Osteoblast (primary cell): Measurements from ENCODE around the gene INVS. TPM values are rescaled to one million over a fixed set of nuclear protein-coding genes. Genes with fewer than 3 reads are reported as not detected.

Source experiments
- DNase-seq: peaks from one replicate; pipeline ENCODE4 v3.0.0; 2011; ENCODE audit warnings: low spot score, mixed read lengths; ENCODE audit not compliant: insufficient read length; ENCODE audit errors: missing footprints
- H2AFZ ChIP-seq: 2 replicates; pipeline ENCODE4 v1.6.0; 2011; ENCODE audit warnings: mild to moderate bottlenecking, low read length
- H3K27ac ChIP-seq: 2 replicates; pipeline ENCODE4 v1.5.1; 2011; ENCODE audit warnings: mild to moderate bottlenecking, low read depth, low read length, moderate library complexity
- H3K27me3 ChIP-seq: 2 replicates; pipeline ENCODE4 v1.6.0; 2012; ENCODE audit warnings: mild to moderate bottlenecking, control low read depth, inconsistent platforms, low read length, moderate library complexity; ENCODE audit not compliant: insufficient read depth
- H3K36me3 ChIP-seq: 2 replicates; pipeline ENCODE4 v1.5.1; 2011; ENCODE audit warnings: mild to moderate bottlenecking, low read length, control low read depth, moderate library complexity; ENCODE audit not compliant: insufficient read depth
- H3K4me1 ChIP-seq: 2 replicates; pipeline ENCODE4 v1.5.1; 2011; ENCODE audit warnings: mild to moderate bottlenecking, low read length, control low read depth, moderate library complexity; ENCODE audit not compliant: insufficient read depth
- H3K4me2 ChIP-seq: 2 replicates; pipeline ENCODE4 v1.6.0; 2011; ENCODE audit warnings: mild to moderate bottlenecking, low read length; ENCODE audit not compliant: insufficient read depth
- H3K4me3 ChIP-seq: fragments of 200-600 bp; sonication (generic); 3 replicates; pipeline ENCODE4 v1.5.1; 2012; ENCODE audit warnings: mild to moderate bottlenecking, low read length, inconsistent platforms; ENCODE audit not compliant: insufficient read depth
- H3K79me2 ChIP-seq: 2 replicates; pipeline ENCODE4 v1.6.0; 2012; ENCODE audit warnings: mild to moderate bottlenecking, low read length, control low read depth, inconsistent platforms; ENCODE audit not compliant: insufficient read depth
- H3K9me3 ChIP-seq: 2 replicates; pipeline ENCODE4 v1.5.1; 2011; ENCODE audit warnings: low read depth, low read length, control low read depth
- H4K20me1 ChIP-seq: 2 replicates; pipeline ENCODE4 v1.6.0; 2012; ENCODE audit warnings: mild to moderate bottlenecking, low read length, control low read depth; ENCODE audit not compliant: insufficient read depth
- total RNA-seq: library from RNA; depleted of rRNA; stranded (reverse); fragments of >200 nt; gene quantifications from 2 replicates; pipeline ENCODE4 v1.2.3, GENCODE V29; 2012
- TF ChIP-seq, protein P1 (sequence below): IDR thresholded peaks from 2 replicates; pipeline ENCODE4 v1.5.1; 2011; ENCODE audit warnings: mild to moderate bottlenecking, low read depth, low read length, moderate library complexity; ENCODE audit errors: extremely low read depth

The INVS gene
- total RNA-seq, 1 donor = 27.1 TPM

- Histone ChIP-seq H3K4me3 (no peak overlapping the region), H3K79me2 (peaks cover 19% of the 10 kb centered on the region), H3K27ac (no peak overlapping the region), H3K36me3 (no peaks in the 10 kb centered on the region), H3K4me2 (no peak overlapping the region), H3K27me3 (no peaks in the 10 kb centered on the region), H4K20me1 (peaks cover 44% of the 10 kb centered on the region), H2AFZ (no peak overlapping the region), H3K9me3 (no peaks in the 10 kb centered on the region), H3K4me1 (peaks cover 9% of the 10 kb centered on the region)
- TF ChIP-seq, protein P1, sequence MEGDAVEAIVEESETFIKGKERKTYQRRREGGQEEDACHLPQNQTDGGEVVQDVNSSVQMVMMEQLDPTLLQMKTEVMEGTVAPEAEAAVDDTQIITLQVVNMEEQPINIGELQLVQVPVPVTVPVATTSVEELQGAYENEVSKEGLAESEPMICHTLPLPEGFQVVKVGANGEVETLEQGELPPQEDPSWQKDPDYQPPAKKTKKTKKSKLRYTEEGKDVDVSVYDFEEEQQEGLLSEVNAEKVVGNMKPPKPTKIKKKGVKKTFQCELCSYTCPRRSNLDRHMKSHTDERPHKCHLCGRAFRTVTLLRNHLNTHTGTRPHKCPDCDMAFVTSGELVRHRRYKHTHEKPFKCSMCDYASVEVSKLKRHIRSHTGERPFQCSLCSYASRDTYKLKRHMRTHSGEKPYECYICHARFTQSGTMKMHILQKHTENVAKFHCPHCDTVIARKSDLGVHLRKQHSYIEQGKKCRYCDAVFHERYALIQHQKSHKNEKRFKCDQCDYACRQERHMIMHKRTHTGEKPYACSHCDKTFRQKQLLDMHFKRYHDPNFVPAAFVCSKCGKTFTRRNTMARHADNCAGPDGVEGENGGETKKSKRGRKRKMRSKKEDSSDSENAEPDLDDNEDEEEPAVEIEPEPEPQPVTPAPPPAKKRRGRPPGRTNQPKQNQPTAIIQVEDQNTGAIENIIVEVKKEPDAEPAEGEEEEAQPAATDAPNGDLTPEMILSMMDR = no peak
- DNase-seq = no peak
Measured at GRCh38 chr9:100070104-100071041, 28.7 kb upstream of the INVS start.

GRCh38 chr9:100071271-100071670 lies 27.8 kb upstream of the INVS start:
- Histone ChIP-seq H3K4me3 (no peak overlapping the region), H4K20me1 (peaks cover 47% of the 10 kb centered on the region), H3K36me3 (no peaks in the 10 kb centered on the region), H3K27me3 (no peaks in the 10 kb centered on the region), H3K4me2 (no peak overlapping the region), H3K4me1 (peaks cover 7% of the 10 kb centered on the region), H2AFZ (no peak overlapping the region), H3K9me3 (no peaks in the 10 kb centered on the region), H3K27ac (no peak overlapping the region), H3K79me2 (peaks cover 24% of the 10 kb centered on the region)
- TF ChIP-seq, protein P1 = no peak
- no peak for DNase-seq

DNA sequence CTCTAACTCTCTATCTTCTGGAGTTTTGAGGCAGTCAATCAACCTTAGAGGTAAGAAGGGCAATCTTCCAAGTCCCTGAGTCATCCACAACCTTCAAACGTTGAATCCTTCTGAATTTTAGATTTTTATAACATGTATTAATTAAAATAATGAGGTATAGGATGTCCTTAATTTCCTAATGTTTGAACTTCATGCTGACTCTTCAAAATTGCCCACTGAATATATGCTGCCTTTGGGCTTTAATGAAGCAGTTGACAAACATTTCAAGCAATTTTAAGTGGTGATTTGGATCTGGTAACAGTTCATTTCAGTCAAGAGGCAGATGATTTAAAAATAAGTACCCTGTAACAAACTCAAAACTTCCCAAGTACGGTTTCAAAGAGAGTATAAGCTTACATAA lies 26.2 kb upstream of the INVS start:
- Histone ChIP-seq H3K4me2 (no peak overlapping the region), H4K20me1 (peaks cover 56% of the 10 kb centered on the region), H3K27me3 (no peaks in the 10 kb centered on the region), H3K4me1 (no peaks in the 10 kb centered on the region), H3K79me2 (peaks cover 36% of the 10 kb centered on the region), H3K4me3 (no peak overlapping the region), H3K9me3 (no peaks in the 10 kb centered on the region), H3K27ac (no peak overlapping the region), H3K36me3 (no peaks in the 10 kb centered on the region), H2AFZ (no peak overlapping the region)
- DNase-seq = no peak
- TF ChIP-seq, protein P1 = no peak

DNA sequence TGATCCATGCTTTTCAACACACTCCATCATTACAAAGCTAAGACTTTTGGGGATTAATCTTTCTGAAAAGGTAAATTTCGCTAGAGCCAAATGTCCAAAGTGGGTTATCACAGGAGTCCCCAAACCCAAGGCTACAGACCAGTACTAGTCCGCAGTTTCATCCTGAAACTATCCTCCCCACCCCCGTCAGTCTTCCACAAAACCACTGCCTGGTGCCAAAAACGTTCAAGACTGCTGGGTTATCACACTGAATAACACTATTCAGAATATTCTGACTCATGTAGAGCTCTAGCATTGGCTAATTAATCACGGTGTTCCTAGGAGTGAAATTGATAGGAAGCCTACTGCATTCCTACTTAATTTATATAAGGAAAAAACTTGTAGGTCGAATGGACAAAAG lies 24.9 kb upstream of the INVS start:
- DNase-seq = no peak
- peaks cover 61% of the 10 kb centered on the region for H4K20me1 ChIP-seq
- peaks cover 40% of the 10 kb centered on the region for H3K79me2 ChIP-seq

More for the DNA sequence above, 24.9 kb upstream of the INVS start:
- Histone ChIP-seq H3K4me2 (no peak overlapping the region), H3K36me3 (no peaks in the 10 kb centered on the region), H3K4me3 (no peak overlapping the region), H3K4me1 (no peaks in the 10 kb centered on the region), H3K9me3 (no peaks in the 10 kb centered on the region), H2AFZ (no peak overlapping the region), H3K27me3 (no peaks in the 10 kb centered on the region), H3K27ac (no peak overlapping the region)
- TF ChIP-seq, protein P1 = no peak
